HepG2 (cell line): ENCODE measurements around the gene TPST2.

ENCODE experiments used
- CHD2 ChIP-seq: IDR thresholded peaks from 2 replicates; pipeline ENCODE4 v1.6.1; 2011; ENCODE audit warnings: low read depth, low read length, improper control_type of control experiment
- EZH2 ChIP-seq: conservative IDR thresholded peaks from 2 replicates; pipeline ENCODE4 v1.6.1; 2012; ENCODE audit warnings: mild to moderate bottlenecking, low read depth, low read length, moderate library complexity
- FOSL2 ChIP-seq: sonication (generic); formaldehyde crosslinking; IDR thresholded peaks from 2 replicates; pipeline ENCODE4 v1.4.0; 2020; ENCODE audit warnings: missing genetic modification reagents
- HNRNPL ChIP-seq: fragments of 200-400 bp; formaldehyde crosslinking; IDR thresholded peaks from 2 replicates; pipeline ENCODE4 v1.6.1; 2017; ENCODE audit warnings: mild to moderate bottlenecking, low read depth, low read length
- TAF1 ChIP-seq: sonication (generic); formaldehyde crosslinking; IDR thresholded peaks from 2 replicates; pipeline ENCODE4 v1.4.0; 2020; ENCODE audit warnings: missing genetic modification reagents
- TP53 ChIP-seq: sonication (generic); formaldehyde crosslinking; conservative IDR thresholded peaks from 2 replicates; pipeline ENCODE4 v1.4.0; 2020; ENCODE audit warnings: missing genetic modification reagents
- ZNF501 ChIP-seq: sonication (generic); formaldehyde crosslinking; IDR thresholded peaks from 2 replicates; pipeline ENCODE4 v1.5.1; 2020; ENCODE audit warnings: mild to moderate bottlenecking, moderate library complexity, missing genetic modification reagents
- TF ChIP-seq, protein P1 (sequence below), 2 experiments: sonication (generic) in 1 of 2; formaldehyde crosslinking in 1 of 2; IDR thresholded peaks; 2 replicates each; pipeline versions ENCODE4 v1.5.1 to v1.6.1; 2011 to 2020; ENCODE audit warnings: borderline replicate concordance in 1 of 2, low read depth in 1 of 2, low read length in 1 of 2, mild to moderate bottlenecking in 1 of 2, missing genetic modification reagents in 1 of 2, moderate library complexity in 1 of 2
- TF ChIP-seq, protein P2 (sequence below): sonication (generic); formaldehyde crosslinking; IDR thresholded peaks from 2 replicates; pipeline ENCODE4 v1.5.0; 2020; ENCODE audit warnings: mild to moderate bottlenecking, missing genetic modification reagents, moderate library complexity
- TF ChIP-seq, protein P3 (sequence below): sonication (generic); formaldehyde crosslinking; IDR thresholded peaks from 2 replicates; pipeline ENCODE4 v1.4.0; 2020; ENCODE audit warnings: missing genetic modification reagents, borderline replicate concordance

DNA sequence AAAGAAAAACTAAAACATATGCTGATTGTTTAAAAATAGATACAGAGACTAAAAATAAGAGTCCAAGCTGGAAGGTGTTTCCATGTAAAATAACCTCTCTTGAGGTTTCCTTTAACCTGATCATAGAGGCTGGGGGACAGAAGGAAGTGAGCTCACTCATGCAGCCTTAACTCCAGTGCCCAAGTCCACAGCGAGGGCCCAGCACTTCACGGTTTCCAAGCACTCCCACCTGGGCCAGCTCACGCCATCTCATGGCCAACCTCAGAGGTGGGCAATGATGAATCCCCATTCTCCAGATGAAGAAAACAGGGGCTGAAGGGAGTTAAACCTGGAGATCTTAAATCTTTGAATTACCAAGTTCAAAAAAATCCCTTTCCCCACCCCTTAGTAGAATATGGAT, 62.8 kb downstream of the TPST2 start:
- TF ChIP-seq, protein P1, sequence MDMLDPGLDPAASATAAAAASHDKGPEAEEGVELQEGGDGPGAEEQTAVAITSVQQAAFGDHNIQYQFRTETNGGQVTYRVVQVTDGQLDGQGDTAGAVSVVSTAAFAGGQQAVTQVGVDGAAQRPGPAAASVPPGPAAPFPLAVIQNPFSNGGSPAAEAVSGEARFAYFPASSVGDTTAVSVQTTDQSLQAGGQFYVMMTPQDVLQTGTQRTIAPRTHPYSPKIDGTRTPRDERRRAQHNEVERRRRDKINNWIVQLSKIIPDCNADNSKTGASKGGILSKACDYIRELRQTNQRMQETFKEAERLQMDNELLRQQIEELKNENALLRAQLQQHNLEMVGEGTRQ (IDR thresholded peaks at IDR 0.05; ENCODE audit: low read depth, low read length) = no peak
- TF ChIP-seq, protein P1 (CRISPR knock-in tag; IDR thresholded peaks at IDR 0.05; ENCODE audit: borderline replicate concordance) = no peak
- TF ChIP-seq, protein P2, sequence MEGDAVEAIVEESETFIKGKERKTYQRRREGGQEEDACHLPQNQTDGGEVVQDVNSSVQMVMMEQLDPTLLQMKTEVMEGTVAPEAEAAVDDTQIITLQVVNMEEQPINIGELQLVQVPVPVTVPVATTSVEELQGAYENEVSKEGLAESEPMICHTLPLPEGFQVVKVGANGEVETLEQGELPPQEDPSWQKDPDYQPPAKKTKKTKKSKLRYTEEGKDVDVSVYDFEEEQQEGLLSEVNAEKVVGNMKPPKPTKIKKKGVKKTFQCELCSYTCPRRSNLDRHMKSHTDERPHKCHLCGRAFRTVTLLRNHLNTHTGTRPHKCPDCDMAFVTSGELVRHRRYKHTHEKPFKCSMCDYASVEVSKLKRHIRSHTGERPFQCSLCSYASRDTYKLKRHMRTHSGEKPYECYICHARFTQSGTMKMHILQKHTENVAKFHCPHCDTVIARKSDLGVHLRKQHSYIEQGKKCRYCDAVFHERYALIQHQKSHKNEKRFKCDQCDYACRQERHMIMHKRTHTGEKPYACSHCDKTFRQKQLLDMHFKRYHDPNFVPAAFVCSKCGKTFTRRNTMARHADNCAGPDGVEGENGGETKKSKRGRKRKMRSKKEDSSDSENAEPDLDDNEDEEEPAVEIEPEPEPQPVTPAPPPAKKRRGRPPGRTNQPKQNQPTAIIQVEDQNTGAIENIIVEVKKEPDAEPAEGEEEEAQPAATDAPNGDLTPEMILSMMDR (CRISPR knock-in tag) = no peak
- TF ChIP-seq CHD2 = no peak
- no peak for TF ChIP-seq ZNF501 (CRISPR knock-in tag)
- TF ChIP-seq, protein P3, sequence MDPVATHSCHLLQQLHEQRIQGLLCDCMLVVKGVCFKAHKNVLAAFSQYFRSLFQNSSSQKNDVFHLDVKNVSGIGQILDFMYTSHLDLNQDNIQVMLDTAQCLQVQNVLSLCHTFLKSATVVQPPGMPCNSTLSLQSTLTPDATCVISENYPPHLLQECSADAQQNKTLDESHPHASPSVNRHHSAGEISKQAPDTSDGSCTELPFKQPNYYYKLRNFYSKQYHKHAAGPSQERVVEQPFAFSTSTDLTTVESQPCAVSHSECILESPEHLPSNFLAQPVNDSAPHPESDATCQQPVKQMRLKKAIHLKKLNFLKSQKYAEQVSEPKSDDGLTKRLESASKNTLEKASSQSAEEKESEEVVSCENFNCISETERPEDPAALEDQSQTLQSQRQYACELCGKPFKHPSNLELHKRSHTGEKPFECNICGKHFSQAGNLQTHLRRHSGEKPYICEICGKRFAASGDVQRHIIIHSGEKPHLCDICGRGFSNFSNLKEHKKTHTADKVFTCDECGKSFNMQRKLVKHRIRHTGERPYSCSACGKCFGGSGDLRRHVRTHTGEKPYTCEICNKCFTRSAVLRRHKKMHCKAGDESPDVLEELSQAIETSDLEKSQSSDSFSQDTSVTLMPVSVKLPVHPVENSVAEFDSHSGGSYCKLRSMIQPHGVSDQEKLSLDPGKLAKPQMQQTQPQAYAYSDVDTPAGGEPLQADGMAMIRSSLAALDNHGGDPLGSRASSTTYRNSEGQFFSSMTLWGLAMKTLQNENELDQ (CRISPR knock-in tag) = no peak
- no peak for TF ChIP-seq FOSL2 (CRISPR knock-in tag)
- no peak for TF ChIP-seq TAF1 (CRISPR knock-in tag)
- no peak for TF ChIP-seq HNRNPL
- TF ChIP-seq EZH2 = no peak
- TF ChIP-seq TP53 = no peak
